COLO668 (cell line): Measurements from ENCODE around the gene PRR5L.

ENCODE experiments used
- DNase-seq: peaks from one replicate; lab custom pipeline; 2025; ENCODE audit not compliant: unreplicated experiment; lab: John Stamatoyannopoulos, UW

Gene PRR5L

DNA sequence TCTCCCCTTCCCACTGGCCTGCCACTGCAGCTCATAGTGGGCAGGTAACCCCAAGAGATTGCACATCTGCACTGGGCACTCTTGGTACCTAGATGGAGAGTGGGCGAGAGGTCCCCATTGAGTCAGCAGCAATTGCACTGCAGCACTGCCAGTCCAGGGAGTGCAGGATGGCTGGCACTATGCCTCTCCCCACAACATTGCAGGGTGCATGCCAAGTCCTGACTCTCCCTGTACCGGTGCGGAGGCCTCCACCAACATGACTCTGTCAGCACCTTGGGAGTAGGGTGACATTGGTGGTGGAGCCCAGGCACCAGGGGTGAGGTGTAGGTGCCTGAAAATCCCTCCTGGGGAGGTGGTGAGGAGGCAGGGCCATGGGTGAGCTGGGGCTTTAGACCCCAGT is 131.8 kb downstream of the PRR5L start:
- DNase-seq = no peak

DNA sequence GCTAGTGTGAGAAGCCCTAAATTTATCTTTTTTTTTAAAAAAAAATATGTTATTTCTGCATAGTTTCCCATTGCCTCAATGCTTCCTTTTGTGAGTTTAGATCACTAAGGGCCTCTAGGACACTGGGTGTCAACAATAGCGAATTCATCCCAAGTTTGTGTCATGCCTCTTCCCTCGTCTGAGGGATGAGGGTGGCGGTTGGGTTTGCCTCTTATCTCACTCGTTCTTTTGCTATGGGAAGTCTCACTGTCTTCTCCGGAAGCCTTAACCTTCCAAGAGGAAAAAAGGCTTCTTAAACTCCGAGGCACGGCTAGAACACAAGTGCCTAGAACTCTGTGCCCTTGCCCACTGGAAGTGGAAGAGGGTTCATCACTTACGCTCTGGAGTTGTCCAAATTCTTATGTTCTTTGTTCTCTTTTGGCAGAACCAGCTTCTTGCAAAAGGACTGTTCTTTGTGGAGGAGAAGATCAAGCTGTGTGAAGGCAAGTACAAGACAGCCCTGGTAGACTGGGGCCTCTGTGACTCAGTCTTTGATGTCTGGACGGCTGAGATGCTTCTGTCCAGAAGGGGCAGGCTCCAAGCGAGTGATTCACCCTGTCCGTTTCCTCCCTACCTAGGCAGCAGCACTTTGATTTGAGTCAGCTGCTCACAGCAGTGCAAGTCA is 135.5 kb downstream of the PRR5L start:
- no peak for DNase-seq

DNA sequence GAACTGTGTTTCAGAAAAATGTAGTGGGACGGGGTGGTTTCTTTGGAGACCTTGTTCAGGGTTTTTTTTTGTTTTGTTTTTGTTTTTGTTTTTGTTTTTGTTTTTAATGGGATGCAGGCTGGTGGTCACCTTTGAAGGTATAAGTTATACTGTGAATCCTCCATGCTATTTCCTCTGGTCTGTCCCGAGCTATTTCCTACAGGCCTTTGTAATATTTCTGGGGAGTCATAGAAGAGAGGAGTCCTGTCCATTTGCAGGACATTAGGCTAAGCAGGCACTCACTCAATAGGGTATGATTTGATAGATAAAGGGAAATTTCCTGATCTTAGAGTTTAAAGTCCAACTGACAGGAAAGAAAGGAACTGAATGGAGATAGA is 136.0 kb downstream of the PRR5L start:
- no peak for DNase-seq

DNA sequence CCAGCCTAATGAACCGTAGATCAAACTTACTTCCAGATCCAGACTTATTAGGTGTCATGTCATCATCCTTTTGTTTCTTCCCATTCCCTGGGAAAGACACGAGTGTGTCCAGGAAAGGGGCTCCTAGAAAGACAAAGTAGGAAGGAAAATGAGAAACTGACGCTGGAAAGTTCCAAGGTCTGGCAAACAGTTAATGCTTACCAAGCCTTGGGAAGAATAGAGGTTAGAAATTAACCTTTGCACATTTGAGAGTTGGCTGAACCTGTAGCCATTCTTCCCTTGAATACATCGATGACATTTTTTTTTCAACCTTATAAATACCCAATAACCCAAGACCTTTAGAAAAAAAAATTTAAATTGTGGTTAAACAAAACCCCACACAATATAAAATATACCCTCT is 136.7 kb downstream of the PRR5L start:
- no peak for DNase-seq

DNA sequence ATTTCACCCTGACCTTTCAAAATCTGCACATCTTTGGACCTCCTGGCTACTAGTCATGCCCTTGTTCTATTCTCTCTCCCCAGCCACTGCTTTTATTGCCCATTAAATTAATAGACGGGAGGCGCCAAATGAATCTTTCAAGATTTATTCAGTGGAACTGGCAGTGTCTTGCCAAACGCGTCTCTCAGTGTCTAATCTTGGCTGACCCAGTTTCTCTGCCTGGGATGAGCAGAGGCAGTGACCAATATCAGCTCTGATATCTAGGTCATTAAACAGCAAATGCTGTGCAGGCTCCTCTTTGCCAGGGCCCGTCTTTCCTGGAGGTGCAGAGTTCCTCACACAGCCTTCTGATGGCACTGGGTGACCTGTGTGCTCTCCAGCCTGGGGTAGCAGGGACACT is 140.0 kb downstream of the PRR5L start:
- DNase-seq = no peak

DNA sequence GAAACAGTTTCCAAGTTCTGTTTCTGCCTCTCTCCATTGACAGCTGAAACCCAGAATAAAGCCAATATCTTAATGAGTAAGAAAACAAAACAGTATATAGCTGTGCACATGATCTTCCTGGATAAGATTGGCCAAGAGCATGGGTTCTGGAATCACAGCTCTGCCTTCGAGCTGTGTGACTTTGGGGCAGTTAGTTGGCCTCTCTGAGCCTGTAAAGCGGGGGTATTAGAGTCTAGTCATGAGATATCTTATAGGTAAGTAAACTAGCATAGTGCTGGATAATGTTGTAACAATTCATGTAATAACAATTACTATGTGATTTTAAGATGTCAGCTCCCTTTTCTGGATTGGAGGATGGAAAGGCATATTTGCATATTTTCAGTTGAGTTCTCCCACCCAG is 140.5 kb downstream of the PRR5L start:
- no peak for DNase-seq

DNA sequence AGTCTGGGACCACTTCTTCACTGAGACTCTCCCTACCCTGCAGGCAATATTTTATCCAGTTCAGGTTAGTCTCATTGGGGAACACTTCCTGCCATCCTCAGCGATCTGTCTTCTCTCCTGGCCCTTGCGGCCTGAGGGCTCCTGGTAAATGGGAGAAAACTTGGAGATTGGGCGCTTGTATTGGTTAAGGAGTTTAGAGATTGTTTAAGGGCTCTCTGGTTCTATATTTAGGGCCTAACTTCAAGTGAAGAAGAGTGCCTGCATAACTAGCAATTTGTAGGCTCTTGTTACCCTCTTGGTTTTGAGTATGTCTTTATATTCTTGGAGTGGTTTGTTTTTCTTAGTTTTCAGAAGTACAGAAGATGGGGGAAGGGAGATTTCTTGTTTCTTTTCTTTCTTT is 141.3 kb downstream of the PRR5L start:
- DNase-seq = no peak

DNA sequence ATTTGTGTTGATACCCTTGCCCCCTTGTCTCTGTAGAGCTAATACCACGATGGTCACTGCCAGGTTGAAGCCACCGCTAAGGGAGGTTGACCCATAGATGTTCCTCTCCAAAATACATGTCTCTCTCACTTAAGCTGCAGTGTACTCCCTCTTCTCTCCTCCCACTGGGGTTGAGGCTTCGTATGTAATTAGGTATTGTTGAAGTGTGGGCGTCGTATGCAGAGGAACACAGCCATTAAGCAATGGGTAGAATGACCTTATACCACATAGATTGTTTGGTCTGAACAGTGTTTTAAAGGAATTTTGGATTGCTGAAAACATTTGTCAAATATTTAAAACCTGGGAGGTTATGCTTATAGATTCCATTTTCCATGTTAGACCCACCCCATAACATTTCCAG is 142.0 kb downstream of the PRR5L start:
- DNase-seq = no peak

DNA sequence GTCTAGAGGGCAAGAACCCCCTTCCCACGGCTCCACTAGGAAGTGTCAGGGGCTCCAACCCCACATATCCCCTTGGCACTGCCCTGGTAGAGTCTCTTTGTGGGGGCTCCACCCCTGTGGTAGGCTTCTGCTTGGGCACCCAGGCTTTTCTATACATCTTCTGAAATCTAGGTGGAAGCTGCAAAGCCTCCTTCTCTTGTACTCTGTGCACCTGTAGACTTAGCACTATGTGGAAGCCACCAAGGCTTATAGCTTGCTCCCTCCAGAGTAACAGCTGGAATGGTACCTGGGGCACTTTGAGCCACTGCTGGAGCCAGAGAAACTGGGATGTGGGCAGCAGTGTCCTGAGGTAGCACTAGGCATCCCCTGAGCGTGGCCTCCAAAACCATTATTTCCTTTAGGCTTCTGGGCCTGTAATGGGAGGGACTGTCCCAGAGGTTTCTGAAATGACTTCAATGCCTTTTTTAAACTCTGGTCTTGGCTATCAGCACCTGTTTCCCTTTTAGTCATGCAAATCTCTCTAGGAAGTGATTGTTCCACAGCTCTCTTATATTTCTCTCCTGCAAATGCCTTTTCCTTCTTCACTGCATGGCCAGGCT is 145.6 kb downstream of the PRR5L start:
- DNase-seq = no peak

DNA sequence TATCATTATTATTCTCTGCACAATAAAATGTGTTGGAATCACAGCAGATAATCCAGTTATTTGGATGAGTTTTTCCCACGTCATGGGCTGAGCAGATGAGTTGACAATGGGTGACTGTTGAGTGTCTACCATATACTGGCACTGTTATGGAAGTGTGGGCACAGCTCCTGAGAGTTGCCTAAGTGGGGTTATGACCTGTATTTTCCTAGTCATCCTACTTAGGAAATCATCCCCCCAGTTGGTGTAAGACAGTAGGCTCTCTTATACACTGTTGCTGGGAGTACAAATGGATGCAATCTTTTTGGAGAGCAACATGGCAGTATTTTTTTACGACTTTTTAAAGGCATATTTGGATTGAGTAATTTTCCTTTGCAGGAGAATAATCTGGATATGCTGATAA is 147.6 kb downstream of the PRR5L start:
- no peak for DNase-seq

DNA sequence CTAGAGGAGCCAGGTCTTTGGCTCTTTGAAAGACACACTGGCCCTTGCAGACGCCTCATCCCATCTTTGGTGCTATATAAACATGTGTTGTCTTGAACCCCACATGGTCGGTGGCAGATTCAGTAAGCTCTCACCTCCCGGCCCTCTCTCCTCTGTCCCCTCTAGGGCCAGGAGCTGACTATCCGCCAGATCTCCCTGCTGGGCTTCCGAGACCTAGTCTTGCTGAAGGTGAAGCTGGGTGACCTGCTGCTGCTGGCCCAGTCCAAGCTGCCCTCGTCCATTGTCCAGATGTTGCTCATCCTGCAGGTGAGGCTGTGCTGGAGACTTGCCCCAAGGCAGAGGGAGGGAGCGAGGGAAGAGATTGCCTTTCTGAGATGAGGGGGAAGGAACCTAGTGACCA is 150.0 kb downstream of the PRR5L start:
- no peak for DNase-seq

DNA sequence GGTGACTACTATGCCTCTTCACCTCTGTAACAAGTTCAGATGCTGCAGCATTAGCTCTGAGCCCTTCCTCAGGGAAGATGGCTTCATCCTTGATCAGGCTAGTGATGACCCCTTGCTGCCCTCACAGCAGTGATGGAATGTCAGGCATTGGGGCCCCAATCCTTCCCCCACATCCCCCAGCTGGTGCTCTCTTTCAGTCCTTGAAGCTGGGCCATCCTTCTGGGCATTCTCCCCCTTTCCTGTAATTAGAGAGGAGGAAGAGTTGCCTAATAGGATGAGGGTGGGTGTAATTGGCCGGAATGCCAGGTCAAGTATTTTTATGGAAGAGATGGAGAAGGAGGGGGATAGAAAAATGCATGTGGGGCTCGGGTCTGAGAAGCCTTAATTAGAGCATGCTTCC is 151.4 kb downstream of the PRR5L start:
- DNase-seq = no peak

DNA sequence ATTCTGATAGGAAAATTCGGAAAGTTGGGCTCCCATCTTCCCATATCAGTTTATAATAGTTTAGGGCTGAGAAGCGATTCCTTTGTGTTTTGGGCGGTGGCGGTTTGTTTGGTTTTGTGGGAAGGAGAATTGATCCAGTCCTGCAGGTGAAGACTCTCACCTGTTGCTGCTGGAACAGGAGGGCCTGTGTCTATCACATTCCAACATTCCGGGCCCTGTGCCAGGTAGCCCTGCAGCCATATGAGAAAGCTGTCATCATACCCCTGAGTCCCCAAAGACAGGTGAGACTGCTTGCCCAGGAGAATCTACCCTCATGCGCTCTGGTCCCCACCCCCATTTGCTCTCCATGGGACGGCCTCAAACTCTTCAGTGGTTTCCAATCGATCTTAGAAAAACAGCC is 151.9 kb downstream of the PRR5L start:
- DNase-seq = peak; percentile 92

DNA sequence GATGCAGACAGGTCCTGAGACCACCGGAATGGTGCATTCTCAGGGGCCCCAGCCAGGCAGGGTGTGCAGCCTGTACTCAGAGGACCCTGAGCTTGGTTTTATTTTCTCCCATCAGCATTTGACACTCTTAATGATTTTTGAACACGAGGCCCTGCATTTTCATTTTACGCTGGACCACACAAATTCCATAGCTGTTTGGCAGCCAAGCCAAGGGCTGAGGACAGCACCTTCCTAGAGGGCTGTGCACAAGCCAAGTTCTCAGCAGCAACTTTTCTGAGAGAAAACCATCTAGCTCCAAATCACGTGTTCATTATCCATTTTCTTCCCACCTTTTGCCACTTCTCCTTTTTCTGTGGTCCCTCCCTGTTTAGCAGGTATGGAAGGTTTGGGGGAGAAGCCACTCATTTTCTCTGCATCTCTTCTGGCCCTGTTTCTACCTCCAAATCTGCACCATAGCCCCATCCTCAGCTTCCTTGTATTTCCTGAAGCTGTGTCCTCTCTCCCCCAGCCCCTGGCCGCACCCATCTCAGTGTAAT is 153.5 kb downstream of the PRR5L start:
- DNase-seq = no peak

DNA sequence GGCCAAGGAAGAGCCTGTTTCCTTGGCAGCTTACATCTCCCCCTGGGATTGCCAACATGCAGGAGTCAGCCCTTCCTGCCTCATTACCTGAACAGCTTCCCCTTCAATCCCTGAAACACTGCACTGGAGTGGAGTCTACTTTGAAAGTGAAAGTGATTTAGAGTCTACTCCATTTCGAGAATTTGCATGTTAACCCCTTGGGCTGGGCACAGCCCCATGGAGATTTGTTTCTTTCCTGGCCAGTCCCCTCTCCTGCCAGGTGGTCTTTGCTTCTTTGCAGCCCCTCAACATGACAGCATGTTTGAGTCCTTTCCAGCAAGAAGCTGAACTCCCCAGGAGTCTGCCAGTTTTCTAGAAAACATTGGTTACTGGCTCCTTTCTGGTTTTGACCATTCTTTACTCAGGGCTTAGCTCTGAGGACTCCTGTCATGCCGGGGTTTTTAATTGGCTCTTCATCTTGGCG is 154.1 kb downstream of the PRR5L start:
- no peak for DNase-seq

DNA sequence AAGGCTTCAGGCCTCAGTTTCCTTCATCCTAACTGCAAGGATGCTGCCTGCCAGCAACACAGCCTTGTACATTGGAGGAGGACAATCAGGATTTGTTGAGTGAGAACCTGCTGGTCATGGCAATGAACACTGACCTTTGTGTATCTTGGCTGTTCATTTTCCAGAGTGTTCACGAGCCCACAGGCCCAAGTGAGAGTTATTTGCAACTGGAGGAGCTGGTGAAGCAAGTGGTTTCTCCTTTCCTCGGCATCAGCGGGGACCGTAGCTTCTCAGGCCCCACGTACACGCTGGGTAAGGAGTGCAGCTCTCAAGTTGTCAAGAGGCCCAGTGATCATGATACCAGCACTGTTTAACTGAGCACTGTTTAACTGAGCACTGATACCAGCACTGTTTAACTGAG is 155.0 kb downstream of the PRR5L start:
- DNase-seq = no peak

DNA sequence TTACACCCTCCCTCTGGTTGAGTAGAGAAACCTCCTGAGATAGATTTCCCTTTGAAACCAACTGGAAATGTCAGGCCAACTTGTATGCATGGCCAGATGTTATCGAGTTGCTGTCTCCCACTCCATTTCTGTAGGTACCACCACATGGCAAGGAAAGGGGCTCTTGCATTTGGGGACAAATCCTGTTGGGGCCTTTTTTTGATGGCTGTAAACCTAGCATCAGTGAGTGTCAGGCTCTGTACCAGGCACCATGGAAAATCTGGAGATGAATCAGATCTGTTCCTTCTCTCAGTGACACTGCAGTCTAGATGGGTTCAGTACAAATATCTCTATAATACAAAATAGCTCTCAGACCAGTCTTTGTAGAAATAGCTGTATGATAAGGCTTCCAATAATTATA is 155.6 kb downstream of the PRR5L start:
- no peak for DNase-seq

DNA sequence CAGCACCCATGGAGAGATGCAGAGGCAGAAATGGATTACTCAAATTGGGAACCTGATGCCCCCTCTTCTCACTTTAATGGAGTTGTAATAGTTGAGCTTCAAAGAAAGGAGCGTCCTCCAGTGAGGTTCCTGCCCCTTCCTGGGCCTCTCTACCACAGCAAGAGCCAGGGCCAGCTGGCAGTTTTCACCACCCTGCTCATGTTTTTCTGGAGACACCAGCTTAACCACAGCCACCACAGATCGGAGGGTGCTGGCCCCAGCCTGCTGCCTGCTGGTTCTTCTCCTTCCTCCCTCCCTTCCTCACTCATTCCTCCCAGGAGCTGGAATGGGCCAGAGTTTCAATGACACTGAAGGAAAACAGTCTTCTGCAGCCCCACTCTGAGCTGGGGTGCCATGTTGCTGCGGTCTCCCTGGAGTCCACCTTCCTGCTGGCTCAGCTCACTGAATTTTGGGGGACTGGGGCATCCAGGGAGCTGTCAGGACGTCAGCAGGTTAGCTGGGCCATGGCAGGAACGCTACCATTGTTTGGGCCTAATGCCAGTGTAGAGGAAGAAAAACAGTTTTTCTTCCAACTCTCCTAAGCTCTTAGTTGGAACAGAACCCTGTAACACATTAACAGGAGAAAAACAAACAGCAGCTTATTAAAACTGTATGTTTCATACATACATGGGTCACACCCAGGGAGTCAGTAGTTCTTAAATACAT is 156.3 kb downstream of the PRR5L start:
- DNase-seq = no peak

DNA sequence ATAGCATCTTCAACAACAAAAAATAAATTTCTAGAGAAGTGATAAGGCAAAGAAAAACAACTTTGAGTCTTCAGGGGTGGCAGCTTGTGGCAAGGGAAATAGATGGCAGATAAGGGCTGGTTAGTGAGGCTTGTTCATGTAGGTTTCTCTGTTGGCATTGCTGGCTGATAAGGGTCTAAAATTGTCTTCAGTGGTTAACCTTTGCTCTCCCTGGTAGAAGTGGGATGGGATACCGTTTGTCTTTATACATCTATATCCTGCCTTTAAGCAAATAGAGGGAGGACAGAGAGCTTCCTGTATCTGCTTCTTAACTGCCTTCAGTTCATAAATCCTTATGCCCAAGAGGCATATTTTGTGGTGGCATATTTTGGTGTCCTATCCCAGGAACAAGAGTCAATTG is 156.9 kb downstream of the PRR5L start:
- no peak for DNase-seq

DNA sequence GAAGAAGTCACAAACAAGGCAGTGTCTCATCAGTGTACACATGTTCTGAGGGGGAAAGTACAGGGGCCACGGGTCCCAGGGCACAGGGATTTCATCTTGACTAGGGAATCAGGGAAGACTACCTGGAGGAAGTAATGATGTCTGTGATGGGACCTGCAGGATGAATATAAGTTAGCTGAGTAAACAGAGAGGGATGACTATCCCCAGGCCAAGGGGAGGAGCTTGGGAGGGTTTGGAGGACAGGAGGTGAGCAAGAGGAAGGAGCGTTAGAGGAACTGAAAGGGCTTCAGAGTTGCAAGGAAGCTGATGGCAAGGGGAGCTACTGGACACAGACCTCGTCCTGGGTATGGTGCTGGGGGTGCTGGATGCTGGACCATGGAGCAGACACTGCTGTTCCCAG is 157.6 kb downstream of the PRR5L start:
- DNase-seq = no peak

DNA sequence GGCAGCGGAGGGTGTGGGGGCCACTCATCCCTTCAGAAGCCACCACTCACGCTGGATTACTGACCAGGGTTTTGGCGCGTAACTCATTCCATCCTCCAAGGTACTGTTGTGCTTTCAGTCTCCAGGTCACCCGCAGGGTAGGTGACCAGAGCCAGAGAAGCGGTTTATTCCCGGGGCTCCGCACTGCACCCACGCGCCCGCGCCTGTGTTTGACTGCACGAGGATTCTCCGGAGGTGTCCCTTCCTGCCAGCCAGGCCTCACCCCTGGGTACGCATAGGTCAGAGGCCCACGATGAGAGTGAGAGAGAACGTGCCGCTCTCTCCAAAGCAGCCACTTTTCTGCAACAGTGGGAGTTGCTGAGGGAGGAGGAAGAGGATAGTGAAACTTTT is 158.5 kb downstream of the PRR5L start:
- no peak for DNase-seq

DNA sequence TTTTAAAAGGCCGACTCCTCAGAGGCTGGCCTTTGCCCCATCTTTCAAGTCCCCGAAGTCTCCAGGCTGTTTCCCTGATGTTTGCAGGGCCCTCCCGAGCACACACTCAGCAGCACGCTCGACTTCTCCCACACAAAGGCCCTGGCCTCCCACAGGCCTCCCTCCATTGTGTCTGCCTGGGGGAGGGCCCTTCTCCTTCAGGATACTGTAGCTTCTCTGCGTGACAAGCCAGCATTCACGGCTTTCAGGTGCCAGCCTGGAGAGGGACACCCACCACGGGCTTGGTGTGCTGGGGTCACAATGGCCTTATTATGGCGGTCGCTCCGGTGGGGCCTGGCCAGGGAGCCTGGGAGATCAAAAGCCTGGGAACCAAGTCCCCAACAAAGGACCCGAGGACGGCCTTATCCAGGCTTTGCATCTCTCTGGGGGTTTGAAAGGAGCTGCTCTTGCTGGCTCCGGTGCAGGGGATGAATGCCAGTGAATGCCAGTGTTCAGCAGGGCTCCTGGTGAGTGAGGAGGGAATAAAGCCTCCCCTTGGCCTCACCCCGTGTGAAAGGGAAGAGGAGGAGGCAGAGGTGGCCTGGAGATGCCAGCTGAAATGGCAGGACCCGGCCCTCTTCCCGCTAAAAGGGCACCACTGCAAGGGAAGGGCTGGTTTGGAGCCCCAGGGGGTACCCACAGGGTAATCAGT is 159.0 kb downstream of the PRR5L start:
- DNase-seq = peak; percentile 30
